ENCODE data around the gene ZNF550.

- TF ChIP-seq CTCF (IDR thresholded peaks at IDR 0.05; ENCODE audit: insufficient read depth, low read length) (no peak), POLR2AphosphoS5 (IDR thresholded peaks at IDR 0.05; ENCODE audit: low read depth) (no peak), REST (IDR thresholded peaks at IDR 0.05; ENCODE audit: insufficient replicate concordance, low read depth) (no peak)
Observed at GRCh38 chr19:57557659-57558058, 2.0 kb downstream of the ZNF550 start.
